Measurements from ENCODE around the gene SCN2A.

GRCh38 chr2:165425556-165425955 is 186.3 kb downstream of the SCN2A start:
- no peak for TF ChIP-seq POLR2A (IDR thresholded peaks at IDR 0.05)
- no peak for TF ChIP-seq CTCF (IDR thresholded peaks at IDR 0.05)
- no peak for TF ChIP-seq EP300 (IDR thresholded peaks at IDR 0.05)
